HG02571 (cell line): ENCODE measurements around the gene KLHDC7A.

Experiments used
- ATAC-seq: cut with Tn5 transposase; IDR thresholded peaks from one replicate; pipeline ENCODE4 v1.9.1; 2021; ENCODE audit warnings: mild to moderate bottlenecking, moderate library complexity; ENCODE audit not compliant: unreplicated experiment

KLHDC7A gene

DNA sequence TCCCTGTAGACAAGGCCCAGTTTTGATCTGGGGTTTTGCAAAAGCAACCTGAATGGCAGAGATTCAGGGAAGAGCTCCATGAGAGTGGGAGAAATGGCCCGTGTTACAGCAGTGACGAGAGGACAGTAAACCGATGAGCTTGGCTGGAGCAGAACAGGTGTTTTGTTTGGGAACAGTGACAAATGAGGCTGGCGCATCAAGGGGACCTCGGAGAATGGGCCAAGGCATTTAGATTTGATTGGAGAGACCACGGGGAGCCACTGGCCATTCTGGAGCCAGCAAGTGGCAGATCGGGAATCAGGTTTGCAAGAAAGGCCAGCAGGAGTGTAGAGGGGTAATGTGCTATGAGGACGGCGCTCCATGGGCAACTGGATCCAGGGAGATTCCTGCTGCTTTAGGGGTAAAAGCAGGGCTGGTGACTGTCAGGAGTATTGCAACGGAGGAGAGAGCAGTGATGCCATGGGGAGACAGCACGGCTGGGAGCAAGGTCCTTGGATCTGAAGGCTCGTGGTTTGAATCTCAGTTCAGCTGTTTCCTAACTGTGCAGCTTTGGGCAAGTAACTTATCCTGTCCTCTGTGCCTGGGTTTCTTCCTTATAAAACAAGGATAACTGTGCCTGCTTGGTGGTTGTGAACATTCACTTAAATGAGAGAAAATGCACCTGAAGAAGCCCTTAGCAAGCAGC, 9.9 kb upstream of the KLHDC7A start:
- ATAC-seq: no peak

DNA sequence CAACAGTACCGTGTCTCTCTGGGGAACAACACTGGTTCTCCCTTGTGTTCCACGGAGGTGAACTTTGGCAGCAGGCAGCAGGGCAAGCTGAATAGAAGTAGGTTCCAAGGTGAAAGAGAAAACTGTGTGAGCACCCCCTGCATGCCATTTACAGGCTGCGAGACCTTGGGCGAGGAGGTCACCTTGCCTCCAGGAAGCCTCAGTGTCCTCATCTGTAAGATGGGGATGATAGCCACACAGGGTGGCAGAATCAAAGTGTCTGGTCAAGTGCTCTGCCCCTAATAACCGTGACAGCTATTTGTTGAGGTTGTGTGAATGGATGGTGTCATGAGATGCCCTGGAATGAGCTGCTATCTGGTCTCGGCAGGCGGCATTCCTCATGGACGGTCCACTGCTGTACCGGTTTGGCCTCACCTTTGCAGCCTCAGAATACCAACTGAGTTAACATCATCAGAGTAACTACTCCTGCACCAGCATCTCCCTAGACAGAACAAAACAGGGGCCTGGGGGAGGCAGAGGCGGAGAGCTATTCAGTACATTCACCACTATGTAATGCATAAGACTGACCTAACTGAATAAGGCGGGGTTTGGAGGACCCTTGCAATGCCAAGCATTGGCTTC, 7.4 kb upstream of the KLHDC7A start:
- no peak for ATAC-seq

DNA sequence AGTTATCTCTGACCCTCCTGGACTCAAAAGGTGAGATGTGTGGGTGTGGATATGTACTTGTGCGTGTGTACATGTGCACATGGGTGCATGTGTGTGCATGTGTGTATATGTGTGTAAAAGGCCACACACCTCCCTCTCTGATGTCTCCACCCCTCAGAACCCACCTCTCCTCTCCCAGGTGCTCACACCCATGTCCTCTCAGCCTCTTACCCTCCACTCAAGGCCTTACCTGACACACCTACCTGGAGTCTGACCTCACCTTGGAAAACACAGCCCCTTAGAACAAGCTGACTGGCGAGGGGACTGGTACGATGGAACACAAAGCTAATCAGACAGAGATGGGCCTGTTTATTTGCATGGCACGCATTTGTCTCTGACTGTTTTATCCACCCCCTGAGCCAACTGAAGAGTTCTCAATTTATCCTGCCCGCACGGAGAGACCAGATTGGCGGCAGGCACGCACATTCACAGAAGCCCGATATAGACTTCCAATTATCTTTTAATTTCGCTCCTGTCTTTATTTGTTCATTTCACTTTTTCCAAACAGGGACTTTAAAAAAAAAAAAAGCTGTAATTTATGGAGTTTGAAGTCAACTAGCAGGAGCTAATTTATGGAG, 6.1 kb upstream of the KLHDC7A start:
- ATAC-seq: no peak

DNA sequence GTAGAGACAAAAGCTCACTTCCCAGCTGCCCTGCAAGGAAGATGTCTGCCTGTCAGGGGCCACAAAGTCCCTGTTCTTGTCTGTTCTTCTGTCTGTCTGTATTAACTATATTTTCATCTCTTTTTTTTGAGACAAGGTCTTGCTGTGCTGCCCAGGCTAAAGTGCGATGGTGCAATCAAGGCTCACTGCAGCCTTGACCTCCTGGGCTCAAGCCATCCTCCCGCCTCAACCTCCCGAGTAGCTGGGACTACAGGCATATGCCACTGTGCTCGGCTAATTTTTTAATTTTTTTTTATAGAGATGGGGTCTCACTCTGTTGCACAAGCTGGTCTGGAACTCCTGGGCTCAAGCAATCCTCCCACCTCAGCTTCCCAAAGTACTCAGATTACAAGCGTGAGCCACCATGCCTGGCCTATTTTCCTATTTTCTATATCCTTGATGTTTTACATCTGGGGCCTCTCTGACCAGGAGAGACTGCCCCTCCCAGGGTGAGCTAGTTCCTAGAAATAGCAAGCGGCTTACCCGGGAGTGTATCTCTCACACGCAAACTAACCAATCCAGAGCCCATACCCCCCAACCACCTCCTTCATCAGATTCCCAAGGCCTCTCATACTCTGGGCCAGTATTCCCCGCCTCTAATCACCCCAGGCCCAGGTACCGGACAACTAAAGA, 5.4 kb upstream of the KLHDC7A start:
- ATAC-seq: no peak

DNA sequence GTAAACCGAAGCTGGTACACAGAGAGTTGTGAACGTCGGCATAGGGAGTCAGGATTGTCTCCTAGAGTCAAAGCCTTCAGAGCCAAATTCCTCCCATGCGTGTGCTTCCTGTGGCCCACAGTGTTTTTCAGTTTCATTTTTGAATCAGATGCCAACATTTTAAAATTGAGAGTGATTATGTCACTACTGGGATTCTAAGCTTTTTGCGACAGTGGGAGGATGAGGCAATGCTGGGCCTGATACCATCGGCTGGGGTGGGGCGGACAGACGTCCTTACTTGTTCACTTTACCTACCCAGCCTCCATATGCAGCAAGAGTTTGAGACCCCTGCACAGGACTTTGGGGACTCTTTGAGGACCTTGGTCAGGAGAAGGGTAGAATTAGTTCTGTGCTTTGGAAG, 1.3 kb upstream of the KLHDC7A start:
- ATAC-seq: no peak

DNA sequence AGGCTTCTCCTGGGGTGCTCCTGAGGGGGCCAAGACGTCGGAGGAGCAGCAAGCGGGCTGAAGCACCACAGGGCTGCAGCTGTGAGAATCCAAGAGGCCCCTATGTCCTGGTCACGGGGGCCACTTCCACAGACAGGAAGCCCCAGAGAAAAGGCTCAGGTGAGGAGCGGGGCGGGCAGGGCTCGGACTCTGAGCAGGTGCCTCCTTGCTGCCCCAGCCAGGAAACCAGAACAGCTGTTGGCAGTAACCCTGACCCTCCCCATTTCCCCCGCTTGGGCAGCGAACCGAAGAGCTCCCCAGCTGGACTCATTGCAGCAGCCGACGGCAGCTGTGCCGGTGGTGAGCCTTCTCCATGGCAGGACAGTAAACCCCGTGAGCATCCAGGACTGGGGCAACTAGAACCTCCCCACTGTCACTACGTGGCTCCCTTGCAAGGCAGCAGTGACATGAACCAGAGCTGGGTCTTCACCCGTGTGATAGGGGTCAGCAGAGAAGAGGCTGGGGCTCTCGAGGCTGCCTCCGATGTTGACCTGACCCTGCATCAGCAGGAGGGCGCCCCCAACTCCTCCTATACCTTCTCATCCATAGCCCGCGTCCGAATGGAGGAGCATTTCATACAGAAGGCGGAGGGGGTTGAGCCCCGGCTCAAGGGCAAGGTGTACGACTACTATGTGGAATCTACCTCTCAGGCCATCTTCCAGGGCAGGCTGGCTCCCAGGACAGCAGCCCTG, 625 bp downstream of the KLHDC7A start:
- no peak for ATAC-seq

DNA sequence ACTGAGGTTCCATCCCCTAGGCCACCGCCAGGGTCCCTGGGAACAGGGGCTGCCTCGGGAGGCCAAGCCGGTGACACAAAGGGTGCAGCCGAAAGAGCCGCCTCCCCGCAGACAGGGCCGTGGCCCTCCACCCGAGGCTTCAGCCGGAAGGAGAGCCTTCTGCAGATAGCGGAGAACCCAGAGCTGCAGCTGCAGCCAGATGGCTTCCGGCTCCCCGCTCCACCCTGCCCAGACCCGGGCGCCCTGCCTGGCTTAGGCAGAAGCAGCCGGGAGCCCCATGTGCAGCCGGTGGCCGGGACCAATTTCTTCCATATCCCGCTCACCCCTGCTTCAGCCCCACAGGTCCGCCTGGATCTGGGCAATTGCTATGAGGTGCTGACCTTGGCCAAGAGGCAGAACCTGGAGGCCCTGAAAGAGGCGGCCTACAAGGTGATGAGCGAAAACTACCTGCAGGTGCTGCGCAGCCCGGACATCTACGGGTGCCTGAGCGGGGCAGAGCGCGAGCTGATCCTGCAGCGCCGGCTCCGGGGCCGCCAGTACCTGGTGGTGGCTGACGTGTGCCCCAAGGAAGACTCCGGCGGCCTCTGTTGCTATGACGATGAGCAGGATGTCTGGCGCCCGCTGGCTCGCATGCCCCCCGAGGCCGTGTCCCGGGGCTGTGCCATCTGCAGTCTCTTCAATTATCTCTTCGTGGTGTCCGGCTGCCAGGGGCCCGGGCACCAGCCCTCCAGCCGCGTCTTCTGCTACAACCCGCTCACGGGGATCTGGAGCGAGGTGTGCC, 1.4 kb downstream of the KLHDC7A start:
- ATAC-seq: no peak

DNA sequence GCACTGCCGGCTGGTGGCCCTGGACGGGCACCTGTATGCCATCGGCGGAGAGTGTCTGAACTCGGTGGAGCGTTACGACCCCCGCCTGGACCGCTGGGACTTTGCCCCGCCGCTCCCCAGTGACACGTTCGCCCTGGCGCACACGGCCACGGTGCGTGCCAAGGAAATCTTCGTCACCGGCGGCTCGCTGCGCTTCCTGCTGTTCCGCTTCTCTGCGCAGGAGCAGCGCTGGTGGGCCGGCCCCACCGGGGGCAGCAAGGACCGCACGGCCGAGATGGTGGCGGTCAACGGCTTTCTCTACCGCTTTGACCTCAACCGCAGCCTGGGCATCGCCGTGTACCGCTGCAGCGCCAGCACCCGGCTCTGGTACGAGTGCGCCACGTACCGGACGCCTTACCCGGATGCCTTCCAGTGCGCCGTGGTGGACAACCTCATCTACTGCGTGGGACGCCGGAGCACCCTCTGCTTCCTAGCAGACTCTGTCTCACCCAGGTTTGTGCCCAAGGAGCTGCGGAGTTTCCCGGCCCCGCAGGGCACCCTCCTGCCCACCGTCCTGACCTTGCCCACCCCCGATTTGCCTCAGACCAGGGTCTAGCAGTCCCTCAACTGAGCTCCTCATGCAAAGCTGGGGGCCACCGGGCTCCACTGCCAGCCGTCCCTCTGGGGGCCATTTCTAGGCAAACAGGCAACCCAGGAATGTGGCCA, 2.1 kb downstream of the KLHDC7A start:
- no peak for ATAC-seq

DNA sequence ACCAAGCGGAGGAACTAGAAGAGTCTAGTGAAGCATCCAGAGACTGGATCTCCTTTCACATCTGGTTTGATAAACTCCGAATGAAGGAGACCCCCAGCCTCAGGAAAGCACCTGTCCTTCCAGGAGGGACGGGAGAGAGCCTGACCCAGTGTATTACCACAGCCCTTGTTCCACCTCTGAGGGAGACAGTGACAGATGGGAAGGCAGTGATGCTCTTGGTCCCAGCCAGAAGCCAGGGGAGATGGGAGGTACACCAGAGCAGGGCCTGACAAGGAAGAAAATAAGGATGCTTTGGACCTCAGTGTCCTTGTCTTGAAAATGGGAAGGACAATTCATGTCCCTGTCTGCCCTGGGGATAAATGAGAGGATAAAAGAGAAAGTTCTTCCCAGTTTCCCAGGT, 3.5 kb downstream of the KLHDC7A start:
- ATAC-seq: no peak

DNA sequence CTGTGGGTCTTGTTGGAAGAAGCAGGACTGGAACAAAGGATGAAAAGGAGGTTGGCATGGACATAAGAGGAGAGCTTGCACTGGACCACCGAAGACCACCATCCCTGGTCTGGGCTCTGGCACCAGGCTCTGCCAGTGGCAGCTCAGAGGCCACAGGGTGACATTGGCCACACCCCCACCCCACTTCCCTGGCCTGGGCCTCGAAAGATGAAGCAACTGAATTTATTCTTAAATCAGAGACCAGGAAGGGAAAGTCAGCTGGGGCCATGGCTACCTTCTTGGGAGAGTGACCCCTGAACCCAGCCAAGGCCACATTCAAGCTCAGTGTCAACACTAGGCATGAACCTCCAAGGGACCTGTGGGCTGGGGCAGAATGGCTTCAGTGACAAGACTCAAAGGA, 4.0 kb downstream of the KLHDC7A start:
- no peak for ATAC-seq

DNA sequence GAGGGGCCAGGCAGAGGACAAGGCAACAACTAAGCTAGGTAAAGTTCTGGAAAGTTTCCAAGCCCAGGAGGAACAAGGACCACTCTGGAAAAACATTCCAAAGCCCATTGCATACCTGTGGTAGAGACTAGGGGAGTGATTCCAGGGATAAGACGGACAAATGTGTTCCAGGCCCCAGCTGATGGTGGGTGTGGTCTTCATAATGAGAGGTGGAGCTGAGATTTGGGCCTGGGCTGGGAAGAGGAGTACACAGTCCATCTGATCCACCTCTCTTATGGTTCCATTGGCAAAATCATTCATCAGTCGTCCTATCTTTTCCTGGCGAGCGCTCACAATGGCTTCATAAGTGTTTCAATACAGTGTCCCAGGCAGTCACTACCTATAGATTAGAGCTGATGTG, 4.5 kb downstream of the KLHDC7A start:
- no peak for ATAC-seq

DNA sequence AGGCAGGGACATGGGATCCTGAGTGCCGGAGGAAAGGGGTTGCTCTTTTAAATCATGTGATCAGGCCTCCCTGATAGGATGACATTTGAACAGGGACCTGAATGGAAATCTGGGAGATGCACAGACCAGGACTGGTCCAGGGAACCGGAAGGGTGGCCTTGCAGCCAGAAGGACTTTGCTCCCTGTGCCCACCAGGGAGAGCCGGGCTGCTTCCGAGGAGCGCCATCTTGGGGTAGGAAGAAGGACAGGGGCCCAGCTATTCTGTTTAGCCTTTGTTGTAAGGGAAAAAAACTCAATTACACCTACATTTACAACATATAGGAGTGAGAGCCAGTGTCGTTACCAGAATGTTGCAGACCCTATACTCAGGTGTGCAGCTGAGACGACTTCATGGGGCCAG, 5.5 kb downstream of the KLHDC7A start:
- ATAC-seq: no peak

DNA sequence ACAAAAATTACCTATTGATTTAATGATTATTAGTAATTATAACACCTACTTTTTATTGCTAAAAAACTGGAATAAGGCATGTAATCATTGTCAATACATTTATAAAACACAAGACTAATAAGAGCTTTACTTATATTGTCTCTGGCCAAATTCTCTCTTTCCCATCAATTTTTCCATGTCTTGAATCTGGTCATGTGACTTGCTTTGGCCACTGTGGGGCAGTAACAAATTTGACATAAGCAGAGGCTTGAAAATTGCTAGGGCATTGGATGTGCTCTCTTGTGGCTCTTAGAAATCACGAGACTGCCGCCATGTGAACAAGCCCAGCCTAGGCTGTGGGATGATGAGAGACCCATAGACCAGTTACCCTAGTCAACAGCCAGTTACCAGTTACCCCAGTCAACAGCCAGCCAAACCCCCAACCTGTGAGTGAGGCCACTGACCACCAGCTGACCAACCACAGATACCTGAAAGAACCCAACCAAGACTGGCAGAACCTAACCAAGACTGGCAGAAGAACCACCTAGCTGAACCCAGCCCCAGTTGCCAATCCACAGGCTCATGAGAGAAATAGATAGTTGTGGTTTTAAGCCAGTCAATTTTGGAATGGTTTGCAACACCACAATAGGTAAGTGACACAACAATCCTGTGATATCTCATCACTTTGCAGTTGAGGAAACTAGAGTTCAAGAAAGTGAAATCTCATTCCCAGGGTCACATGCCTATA, 8.8 kb downstream of the KLHDC7A start:
- no peak for ATAC-seq

DNA sequence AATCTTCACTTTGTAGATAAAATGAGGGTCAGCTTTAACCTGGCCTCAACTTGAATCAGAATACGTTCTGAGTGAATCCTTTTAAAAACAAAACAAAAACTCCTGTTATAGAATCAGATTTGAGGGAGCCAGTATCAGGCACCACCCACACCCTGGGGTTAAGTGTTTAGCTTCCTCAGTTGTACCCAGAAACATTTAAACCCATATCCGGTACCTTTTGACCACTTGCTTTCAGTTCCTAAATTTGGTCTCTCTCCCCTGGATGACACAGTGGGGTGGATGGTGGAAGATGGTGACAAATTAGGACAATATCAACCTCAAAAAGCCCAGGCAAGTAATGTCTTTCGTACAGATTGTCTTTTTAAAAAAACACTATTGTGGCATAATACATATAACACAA, 10.4 kb downstream of the KLHDC7A start:
- no peak for ATAC-seq

DNA sequence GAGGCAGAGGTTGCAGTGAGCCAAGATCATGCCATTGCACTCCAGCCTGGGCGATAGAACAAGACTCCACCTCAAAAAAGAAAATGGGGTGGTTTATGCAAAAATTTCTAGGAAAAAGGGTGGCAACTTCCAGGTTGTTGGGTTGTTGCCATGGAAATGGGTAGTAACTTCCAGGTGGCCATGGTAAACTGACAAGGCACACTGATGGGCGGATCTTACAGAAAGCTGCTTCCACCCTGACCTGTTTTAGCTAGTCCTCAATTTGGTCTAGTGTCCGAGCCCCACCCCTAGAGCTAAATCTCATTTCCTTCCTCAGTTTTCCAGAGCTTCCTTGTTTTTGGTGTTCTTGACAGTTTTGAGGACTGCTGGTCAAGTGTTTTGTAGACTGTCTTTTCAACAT, 13.6 kb downstream of the KLHDC7A start:
- ATAC-seq: no peak

DNA sequence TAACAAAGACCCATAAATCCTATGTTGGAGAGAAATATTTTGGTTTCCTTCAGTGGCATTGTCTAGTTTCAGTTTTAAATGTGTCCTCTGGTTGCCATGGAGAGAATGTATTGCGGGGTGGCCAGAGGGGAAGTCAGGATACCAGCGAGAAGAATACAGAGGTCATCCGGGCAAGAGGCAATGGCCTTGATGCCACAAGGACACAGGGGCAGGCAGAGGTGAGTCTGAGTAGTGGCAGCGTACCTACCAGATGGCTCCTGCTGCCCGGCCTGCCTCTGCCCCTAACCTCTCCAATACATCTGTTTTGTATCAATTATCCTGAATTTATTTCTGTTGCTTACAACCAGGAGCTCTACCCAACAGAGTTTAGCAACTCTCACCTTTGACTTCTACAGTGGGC, 14.9 kb downstream of the KLHDC7A start:
- no peak for ATAC-seq

DNA sequence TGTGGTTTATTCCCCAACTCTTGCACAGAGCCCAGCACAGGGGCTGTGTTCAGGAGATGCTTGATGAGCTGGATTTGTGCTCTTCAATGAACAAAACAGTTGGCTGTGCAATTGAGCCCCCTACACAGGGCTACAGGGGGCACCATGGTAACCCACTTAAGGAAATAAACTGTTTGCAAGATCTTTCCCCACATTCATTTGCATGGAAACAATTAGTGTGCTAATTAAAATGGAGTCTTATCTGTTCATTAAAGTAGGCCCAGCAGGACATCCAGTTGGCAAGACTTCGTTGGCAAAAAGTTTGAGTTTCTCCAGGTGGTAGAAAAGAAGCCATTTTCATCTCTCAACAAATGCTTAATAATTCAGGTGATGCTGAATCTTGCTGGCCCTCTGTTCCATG, 15.3 kb downstream of the KLHDC7A start:
- ATAC-seq: no peak

DNA sequence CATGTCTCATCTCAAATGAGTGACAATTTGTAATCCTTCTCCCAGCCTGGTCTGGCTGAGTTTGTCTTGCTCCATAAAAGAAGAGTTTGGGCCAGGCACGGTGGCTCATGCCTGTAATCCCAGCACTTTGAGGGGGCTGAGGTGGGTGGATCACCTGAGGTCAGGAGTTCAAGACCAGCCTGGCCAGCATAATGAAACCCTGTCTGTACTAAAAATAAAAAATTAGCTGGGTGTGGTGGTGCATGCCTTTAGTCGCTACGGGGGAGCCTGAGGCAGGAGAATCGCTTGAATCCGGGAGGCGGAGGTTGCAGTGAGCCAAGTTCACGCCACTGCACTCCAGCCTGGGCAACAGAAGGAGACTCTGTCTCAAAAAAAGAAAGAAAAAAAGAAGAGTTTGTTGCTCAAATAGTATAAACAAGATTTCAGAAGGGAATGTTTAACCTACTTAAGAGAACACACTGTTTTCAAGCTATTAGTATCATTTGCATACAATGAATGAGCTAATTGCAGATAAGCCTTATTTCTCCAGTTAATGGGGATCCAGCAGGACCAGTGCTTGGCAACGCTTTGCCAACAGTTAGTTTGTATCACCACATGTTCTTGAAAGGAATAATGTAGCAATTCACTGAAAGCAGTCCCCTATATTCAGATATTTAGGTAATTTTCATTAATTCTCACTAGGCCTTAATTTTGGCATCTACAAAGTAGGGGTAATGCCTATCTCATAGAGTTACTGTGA, 15.9 kb downstream of the KLHDC7A start:
- ATAC-seq: no peak

DNA sequence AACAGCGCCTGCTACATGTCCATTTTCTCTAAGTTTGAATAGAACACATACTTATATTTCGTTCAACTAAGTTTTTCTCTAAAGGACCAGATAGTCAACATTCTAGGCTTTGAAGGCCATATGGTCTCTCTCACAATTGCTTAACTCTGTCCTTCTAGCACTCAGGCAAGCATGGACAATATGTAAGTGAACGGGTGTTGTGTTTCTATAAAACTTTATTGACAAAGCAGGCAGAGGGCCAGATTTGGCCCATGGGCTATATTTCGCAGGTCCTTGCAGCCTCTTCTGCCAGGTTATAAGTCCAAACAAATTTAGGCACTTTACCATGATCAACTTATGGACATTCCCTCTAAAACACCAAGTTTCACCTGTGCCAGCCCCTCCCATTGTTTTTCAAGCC, 21.1 kb downstream of the KLHDC7A start:
- no peak for ATAC-seq
